HG02973 (cell line): ENCODE data around the gene SPDL1.

Experiments used
- ATAC-seq: cut with Tn5 transposase; IDR thresholded peaks from one replicate; pipeline ENCODE4 v1.9.1; 2021; ENCODE audit warnings: moderate library complexity; ENCODE audit not compliant: unreplicated experiment

The SPDL1 gene, protein sequence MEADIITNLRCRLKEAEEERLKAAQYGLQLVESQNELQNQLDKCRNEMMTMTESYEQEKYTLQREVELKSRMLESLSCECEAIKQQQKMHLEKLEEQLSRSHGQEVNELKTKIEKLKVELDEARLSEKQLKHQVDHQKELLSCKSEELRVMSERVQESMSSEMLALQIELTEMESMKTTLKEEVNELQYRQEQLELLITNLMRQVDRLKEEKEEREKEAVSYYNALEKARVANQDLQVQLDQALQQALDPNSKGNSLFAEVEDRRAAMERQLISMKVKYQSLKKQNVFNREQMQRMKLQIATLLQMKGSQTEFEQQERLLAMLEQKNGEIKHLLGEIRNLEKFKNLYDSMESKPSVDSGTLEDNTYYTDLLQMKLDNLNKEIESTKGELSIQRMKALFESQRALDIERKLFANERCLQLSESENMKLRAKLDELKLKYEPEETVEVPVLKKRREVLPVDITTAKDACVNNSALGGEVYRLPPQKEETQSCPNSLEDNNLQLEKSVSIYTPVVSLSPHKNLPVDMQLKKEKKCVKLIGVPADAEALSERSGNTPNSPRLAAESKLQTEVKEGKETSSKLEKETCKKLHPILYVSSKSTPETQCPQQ

GRCh38 chr5:169583424-169584220 lies at the start of gene SPDL1:
SPDL1 (plus strand) TSS chr5:169583773; CDS start chr5:169588417, 4,644 bp downstream.
- ATAC-seq, result peak; percentile 87

DNA sequence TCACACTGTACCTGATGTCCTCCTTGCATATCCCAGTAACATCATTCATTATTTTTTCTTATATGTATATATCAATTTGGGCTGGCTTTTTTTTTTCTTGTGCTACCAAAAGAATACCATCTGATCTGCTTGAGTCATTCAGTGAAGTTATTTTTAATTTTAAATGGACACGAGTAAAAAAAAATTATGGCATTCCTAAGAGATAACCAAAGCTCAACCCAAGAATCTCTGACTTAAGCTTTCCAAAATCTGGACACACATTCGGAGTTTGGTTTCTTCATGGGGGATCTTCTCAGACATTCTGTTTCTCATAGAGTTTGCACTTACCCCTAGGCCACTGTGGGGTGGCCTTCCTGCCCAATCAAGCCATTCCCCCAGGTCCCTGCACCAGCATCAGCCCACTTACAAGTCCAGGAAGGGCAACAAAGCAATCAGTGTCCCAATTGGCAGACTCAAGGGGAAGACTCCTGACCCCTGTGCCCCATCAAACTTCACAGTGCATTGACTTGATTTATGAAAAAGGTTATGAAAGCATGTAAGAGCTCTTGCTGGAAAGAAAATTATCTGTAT lies 49.2 kb upstream of the SPDL1 start:
- no peak for ATAC-seq

DNA sequence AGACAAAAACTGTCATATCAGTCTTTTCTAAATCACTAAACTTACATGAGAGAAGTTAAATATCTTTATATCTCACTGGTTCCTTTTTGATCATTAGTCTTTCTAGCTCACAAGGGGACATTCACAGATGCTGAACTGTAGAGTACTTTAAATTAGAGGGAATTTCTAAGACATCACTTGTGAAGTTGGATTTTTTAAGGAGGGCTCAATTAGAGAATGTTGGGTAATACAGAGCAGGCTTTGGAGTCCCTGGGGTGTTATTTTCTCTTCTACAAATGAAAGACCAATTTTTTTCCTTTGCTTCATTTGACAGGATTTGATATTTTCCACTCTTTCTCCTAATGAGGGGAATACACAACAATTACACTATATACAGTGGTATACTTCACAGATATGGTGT lies 48.6 kb upstream of the SPDL1 start:
- ATAC-seq, result no peak

- ATAC-seq, result no peak
These were observed 44.6 kb upstream of the SPDL1 start for GRCh38 chr5:169538944-169539343.

DNA sequence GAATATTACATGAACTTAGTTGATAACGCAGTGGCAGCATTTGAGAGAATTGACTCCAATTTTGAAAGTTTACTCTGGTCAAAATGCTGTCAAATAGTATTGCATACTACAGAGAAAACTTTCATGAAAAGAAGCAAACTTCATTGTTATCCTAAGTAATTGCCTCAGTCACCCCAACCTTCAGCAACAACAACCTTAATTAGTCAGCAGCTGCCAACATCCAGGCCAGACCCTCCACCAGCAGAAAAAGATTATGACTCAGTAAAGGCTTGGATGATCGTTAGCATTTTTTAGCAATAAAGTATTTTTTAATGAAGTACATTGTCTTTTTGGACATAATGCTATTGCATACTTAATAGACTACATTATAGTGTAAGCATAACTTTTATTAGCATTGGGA lies 40.8 kb upstream of the SPDL1 start:
- no peak for ATAC-seq

DNA sequence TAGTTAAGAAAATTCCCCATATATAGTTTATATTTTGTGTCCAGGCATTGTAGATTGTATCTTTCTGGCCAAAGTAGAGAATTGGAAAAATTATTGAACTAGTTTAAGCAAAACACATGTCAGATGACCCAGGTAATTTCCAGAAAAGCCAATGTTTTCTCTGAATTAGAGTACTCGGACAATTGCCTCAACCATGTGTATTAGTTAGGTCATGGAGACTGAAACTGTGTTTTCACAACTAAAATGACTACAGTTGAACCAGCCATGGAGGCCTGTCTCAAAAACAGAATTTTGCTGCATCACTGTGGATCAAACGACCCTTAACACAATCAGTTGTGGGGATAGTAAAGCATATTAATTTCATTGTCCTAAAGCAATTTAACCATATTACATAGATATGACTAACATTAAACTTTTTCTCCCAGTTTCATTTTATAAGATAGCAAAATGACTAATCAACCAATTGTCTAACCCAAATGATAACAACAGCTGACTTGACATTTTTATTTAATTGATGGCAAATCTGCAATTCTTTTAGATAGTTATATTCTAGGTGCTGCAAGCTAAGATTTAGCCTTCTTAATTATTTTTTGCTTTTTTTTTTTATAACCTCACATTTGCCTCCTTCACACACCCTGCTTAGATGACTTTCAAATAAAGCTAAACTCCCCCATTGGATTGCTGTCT lies 39.2 kb upstream of the SPDL1 start:
- no peak for ATAC-seq

- ATAC-seq, result no peak
These were observed 37.8 kb upstream of the SPDL1 start for GRCh38 chr5:169545762-169546161.

GRCh38 chr5:169546346-169546745 lies 37.2 kb upstream of the SPDL1 start:
- no peak for ATAC-seq

DNA sequence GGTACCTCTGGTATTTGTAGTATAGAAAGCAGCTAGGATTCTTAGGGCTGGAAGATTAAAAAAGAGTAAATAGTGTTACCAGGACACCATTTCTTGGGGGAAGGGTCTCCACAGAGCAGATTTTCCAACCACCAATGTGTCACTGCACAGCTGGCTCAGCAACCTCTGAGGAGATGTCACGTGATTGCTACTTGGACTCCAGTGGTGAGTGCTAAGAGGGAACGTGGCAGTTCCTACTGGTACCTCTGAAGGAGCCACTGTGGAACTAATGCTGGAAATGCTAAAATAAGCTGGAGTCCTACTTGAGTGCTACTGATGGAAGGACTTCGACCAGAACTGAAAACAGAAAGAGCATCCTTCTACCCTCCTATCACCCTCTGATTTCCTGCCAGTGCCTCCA lies 36.1 kb upstream of the SPDL1 start:
- ATAC-seq, result no peak

GRCh38 chr5:169548315-169548714 lies 35.3 kb upstream of the SPDL1 start:
- no peak for ATAC-seq

GRCh38 chr5:169549453-169550100 lies 34.0 kb upstream of the SPDL1 start:
- ATAC-seq, result no peak

- no peak for ATAC-seq
These were observed 33.3 kb upstream of the SPDL1 start for GRCh38 chr5:169550227-169550626.

DNA sequence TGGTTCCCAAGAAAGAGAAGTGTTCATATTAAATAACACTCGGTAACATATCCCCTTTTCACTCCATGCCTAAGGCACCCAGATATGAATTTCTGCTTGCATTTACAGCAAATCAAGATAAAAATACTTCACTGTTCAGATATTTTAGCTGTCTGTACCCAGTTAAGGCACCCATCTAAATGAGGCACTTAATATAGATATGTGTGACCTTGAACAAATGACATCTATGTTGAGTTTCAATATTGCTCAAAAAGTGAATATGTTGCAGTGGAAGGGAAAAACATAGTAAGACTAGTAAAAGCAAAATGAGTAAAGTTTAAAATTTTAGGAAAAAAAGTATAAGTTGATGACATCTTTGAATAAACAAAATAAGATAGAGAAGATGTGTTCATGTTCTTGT lies 32.4 kb upstream of the SPDL1 start:
- no peak for ATAC-seq

DNA sequence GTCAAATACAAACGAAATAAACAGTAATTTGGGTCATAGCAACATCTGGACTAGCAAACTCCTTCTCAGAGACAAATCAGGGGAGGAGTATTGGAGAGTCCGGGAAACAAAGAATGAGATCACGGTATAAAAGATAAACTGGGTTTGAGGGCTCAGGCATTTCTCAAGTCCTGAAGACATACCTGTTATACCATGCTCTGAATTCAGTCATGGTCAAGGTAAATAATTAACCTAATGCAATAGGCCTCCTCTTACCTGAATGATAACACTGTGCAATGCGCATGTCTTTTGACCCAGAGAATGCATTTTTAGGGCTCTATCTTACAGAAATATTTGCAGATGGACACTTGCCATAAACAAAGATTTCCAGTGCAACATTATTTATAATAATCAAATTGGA lies 31.9 kb upstream of the SPDL1 start:
- no peak for ATAC-seq

GRCh38 chr5:169554251-169554650 lies 29.3 kb upstream of the SPDL1 start:
- ATAC-seq, result peak; percentile 65

GRCh38 chr5:169557838-169558237 lies 25.7 kb upstream of the SPDL1 start:
- ATAC-seq, result no peak

DNA sequence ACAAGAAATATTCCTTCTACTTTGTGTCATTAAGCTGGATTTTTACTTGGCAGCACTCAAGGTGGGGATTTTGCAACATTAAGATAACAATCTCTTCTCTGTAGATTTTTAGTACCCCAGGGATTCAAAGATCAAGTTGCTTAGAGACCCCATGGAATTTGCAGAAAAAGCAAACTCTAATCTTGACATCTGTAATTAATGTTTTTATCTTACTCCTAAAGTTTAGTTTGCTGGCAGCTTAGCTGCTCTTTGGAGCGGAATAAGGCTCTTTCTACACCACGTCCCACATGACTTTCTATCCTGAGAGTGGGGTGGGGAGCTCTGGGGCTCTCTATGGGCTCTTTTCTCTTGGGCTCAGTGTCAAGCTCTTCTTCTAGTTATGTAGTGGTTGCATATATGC lies 21.7 kb upstream of the SPDL1 start:
- no peak for ATAC-seq

DNA sequence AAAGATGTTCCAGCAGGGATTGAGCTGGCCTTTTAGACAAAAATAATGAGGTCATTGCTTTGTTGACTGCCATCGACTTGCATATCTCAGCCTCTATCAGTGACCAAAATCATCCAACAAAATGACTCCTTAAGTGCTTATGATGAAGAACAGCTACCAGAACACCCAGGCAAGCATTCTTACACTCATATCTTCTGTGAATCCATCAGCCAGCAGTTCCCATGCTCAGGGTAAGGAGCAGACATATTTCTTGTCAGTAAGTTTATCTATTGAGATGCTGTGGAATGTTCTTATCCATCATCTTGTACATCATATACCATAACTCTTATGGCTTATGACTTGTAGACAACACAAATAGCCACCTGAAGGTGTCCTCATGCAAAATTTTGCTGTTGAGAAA lies 20.2 kb upstream of the SPDL1 start:
- ATAC-seq, result no peak

DNA sequence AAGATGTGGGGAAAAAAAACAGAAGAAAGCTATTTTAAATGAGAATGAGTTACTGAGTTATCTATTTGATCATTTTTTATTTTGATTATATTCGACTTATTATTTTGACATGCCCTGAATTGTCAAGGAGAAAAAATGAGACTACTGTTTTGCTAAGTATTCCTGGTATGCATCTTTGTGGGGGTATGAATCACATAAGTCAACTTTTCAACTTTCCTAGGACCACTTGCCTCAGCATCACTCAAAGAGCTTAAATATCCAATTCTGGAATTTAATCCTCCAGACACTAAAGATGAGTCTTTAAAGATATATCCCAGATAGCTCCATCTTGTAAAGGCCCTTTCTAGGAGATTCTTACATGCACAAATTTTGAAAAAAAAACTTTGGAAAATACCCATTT lies 17.4 kb upstream of the SPDL1 start:
- ATAC-seq, result no peak

- no peak for ATAC-seq
These were observed 16.5 kb upstream of the SPDL1 start for GRCh38 chr5:169567079-169567478.
